ENCODE results near the gene FSTL4. TPM values are rescaled to one million over a fixed set of nuclear protein-coding genes. Genes with fewer than 3 reads are reported as not detected.

FSTL4 gene
- total and polyA plus RNA-seq, 12 donors: 0.48 to 5.2 (median 2.3) TPM

GRCh38 chr5:133242221-133242835 lies 370.0 kb downstream of the FSTL4 start:
- Histone ChIP-seq H3K36me3 (replicated peaks in 1 of 2) (no peaks in the 10 kb centered on the region), H3K4me3 (no peak overlapping the region), H3K27ac (no peak overlapping the region), H3K9me3 (replicated peaks in 1 of 3) (no peaks in the 10 kb centered on the region), H3K27me3 (no peaks in the 10 kb centered on the region), H3K4me1 (replicated peaks in 1 of 2) (no peaks in the 10 kb centered on the region)
- intact Hi-C loops (cut with DNase I): loop anchor here in 1 of 2 donors (10.0 kb wide), 1 partner anchor 128 kb away; no protein-coding TSS in a partner anchor
- DNase-seq: no peak
- no peak for TF ChIP-seq POLR2A (IDR thresholded peaks at IDR 0.05)
- TF ChIP-seq, protein P1, sequence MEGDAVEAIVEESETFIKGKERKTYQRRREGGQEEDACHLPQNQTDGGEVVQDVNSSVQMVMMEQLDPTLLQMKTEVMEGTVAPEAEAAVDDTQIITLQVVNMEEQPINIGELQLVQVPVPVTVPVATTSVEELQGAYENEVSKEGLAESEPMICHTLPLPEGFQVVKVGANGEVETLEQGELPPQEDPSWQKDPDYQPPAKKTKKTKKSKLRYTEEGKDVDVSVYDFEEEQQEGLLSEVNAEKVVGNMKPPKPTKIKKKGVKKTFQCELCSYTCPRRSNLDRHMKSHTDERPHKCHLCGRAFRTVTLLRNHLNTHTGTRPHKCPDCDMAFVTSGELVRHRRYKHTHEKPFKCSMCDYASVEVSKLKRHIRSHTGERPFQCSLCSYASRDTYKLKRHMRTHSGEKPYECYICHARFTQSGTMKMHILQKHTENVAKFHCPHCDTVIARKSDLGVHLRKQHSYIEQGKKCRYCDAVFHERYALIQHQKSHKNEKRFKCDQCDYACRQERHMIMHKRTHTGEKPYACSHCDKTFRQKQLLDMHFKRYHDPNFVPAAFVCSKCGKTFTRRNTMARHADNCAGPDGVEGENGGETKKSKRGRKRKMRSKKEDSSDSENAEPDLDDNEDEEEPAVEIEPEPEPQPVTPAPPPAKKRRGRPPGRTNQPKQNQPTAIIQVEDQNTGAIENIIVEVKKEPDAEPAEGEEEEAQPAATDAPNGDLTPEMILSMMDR (IDR thresholded peaks at IDR 0.05): no peak
- WGBS, 4 donors: 88 to 100% (median 89%) methylated on average over 2 to 4 of the region's 4 CpGs

GRCh38 chr5:133241179-133242092 lies 370.9 kb downstream of the FSTL4 start:
- Histone ChIP-seq H3K9me3 (replicated peaks in 1 of 3) (no peaks in the 10 kb centered on the region), H3K4me1 (replicated peaks in 1 of 2) (no peaks in the 10 kb centered on the region), H3K27ac (no peak overlapping the region), H3K36me3 (replicated peaks in 1 of 2) (no peaks in the 10 kb centered on the region), H3K4me3 (no peak overlapping the region), H3K27me3 (no peaks in the 10 kb centered on the region)
- WGBS, 4 donors: 84 to 91% (median 86%) methylated on average over 8 of the region's 8 CpGs
- intact Hi-C loops (cut with DNase I): loop anchor here in 1 of 2 donors (10.0 kb wide), 1 partner anchor 127 kb away; no protein-coding TSS in a partner anchor
- TF ChIP-seq, protein P1 (IDR thresholded peaks at IDR 0.05): no peak
- no peak for TF ChIP-seq POLR2A (IDR thresholded peaks at IDR 0.05)
- no peak for DNase-seq

DNA sequence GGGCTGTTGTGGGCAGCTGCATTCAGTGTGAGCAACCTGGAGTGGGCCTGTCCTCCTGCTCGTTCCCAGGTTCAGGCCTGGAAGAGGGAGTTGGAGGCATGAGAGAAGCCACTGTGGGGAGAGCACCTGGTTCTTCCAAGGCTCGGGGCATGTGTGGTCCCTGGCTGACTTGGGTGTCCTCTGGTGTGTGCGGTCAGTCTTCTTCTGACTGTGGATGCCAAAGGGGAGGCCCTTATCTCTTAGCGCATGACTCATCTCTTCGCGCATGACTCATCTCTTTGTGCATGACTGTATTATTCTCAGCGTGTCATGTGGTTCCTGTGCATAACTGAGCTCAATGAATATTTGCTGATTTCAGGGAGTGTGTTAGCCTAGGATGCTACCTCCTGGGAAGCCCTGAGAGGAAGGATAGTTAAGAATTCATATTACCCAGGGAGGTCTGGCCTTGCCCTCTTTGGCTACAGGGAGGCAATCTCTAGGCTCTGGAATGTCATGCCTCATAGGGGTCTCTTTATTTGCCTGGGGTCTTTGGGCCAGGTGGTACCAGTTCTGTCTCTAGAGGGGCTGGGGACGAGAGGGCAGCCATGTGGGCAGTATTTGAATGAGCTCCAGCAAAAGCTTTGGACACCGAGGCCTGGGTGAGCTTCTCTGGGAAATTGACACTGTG lies 371.8 kb downstream of the FSTL4 start:
- DNase-seq: peak; percentile 77 to 94 (median 91)
- peak in 1 of 2 donors; percentile 60 for TF ChIP-seq POLR2A (IDR thresholded peaks at IDR 0.05)
- TF ChIP-seq, protein P1 (IDR thresholded peaks at IDR 0.05): no peak
- no peaks in the 10 kb centered on the region for H3K27me3 ChIP-seq
- H3K4me1 ChIP-seq (replicated peaks in 1 of 2): no peaks in the 10 kb centered on the region
- H3K36me3 ChIP-seq (replicated peaks in 1 of 2): no peaks in the 10 kb centered on the region
- WGBS, 4 donors: 50 to 74% (median 63%) methylated on average over 6 to 9 of the region's 9 CpGs
- intact Hi-C loops (cut with DNase I): loop anchor here in 1 of 2 donors (10.0 kb wide), 1 partner anchor 126 kb away; no protein-coding TSS in a partner anchor
- peak overlapping the region in 1 of 5 donors; percentile 37 for H3K27ac ChIP-seq
- no peak overlapping the region for H3K4me3 ChIP-seq
- H3K9me3 ChIP-seq (replicated peaks in 1 of 3): no peaks in the 10 kb centered on the region
